Measurements from ENCODE around the gene CASQ2. TPM values are rescaled to one million over a fixed set of nuclear protein-coding genes. Genes with fewer than 3 reads are reported as not detected.

Gene CASQ2
- 10 to 100 TPM; 21.3 to 47.9 TPM for total RNA-seq
- 1 to 10 TPM; 2.8 to 9.0 TPM for polyA plus RNA-seq
- long read RNA-seq, donor 1, transcript CASQ2-201 (11 exons, 2,674 nt) = major isoform, 73 of 102 reads
- long read RNA-seq, donor 1, partial matches to known transcripts = 16 of 102 reads
- long read RNA-seq, donor 1, other reads (novel, unspliced or antisense) = 13 of 102 reads
- long read RNA-seq, donor 2, transcript CASQ2-201 (11 exons, 2,674 nt) = major isoform, 9 of 14 reads
- long read RNA-seq, donor 2, partial matches to known transcripts = 3 of 14 reads
- long read RNA-seq, donor 2, other reads (novel, unspliced or antisense) = 2 of 14 reads

GRCh38 chr1:115768549-115768948, at the start of gene CASQ2:
Gene CASQ2, minus strand, starts transcription at chr1:115768714. Its CDS starts 173 bp downstream, at chr1:115768541.
- peak; percentile 63 for ATAC-seq (ENCODE audit: low FRiP score)
- H3K4me3 ChIP-seq (ENCODE audit: low read length in 2 of 2) = peak within 1 kb of the TSS in 1 of 2 donors; percentile 19

GRCh38 chr1:115815694-115816093, 47.2 kb upstream of the CASQ2 start:
- DNase-seq (no peak), ATAC-seq (ENCODE audit: low FRiP score) (no peak)
- H3K36me3 ChIP-seq (ENCODE audit: control insufficient read depth in 1 of 2, insufficient read depth in 2 of 2, low read length in 1 of 2) = no peaks in the 10 kb centered on the region
- intact Hi-C loops (cut with DNase I) = no loop called here
- no peaks in the 10 kb centered on the region for H3K4me1 ChIP-seq (ENCODE audit: control insufficient read depth in 1 of 2, insufficient read depth in 2 of 2, low read length in 2 of 2)
- H3K9me3 ChIP-seq (ENCODE audit: control insufficient read depth, low read length) = peaks cover 2% of the 10 kb centered on the region
- no peak overlapping the region for H3K4me3 ChIP-seq (ENCODE audit: low read length in 2 of 2)
- peaks cover 0 to 1% of the 10 kb centered on the region in 2 donors for H3K27me3 ChIP-seq (ENCODE audit: control insufficient read depth in 1 of 2, insufficient read depth in 2 of 2, low read length in 1 of 2)
- no peak overlapping the region for H3K27ac ChIP-seq (ENCODE audit: low read depth in 1 of 2, low read length in 2 of 2)
- WGBS, 2 donors = 27% methylated on average over 3 of the region's 3 CpGs

More at GRCh38 chr1:115768549-115768948, at the start of gene CASQ2:
- no peaks in the 10 kb centered on the region for H3K4me1 ChIP-seq (ENCODE audit: control insufficient read depth in 1 of 2, insufficient read depth in 2 of 2, low read length in 2 of 2)
- intact Hi-C loops (cut with DNase I) = no loop called here
- H3K27me3 ChIP-seq (ENCODE audit: control insufficient read depth in 1 of 2, insufficient read depth in 2 of 2, low read length in 1 of 2) = peaks cover 0 to 2% of the 10 kb centered on the region in 2 donors
- 45 to 56% methylated on average over 8 of the region's 8 CpGs for WGBS, 2 donors
- no peaks in the 10 kb centered on the region for H3K9me3 ChIP-seq (ENCODE audit: control insufficient read depth, low read length)
- H3K27ac ChIP-seq (ENCODE audit: low read depth in 1 of 2, low read length in 2 of 2) = peak within 1 kb of the TSS in 1 of 2 donors; percentile 47
- DNase-seq = no peak
- H3K36me3 ChIP-seq (ENCODE audit: control insufficient read depth in 1 of 2, insufficient read depth in 2 of 2, low read length in 1 of 2) = no peaks in the 10 kb centered on the region

DNA sequence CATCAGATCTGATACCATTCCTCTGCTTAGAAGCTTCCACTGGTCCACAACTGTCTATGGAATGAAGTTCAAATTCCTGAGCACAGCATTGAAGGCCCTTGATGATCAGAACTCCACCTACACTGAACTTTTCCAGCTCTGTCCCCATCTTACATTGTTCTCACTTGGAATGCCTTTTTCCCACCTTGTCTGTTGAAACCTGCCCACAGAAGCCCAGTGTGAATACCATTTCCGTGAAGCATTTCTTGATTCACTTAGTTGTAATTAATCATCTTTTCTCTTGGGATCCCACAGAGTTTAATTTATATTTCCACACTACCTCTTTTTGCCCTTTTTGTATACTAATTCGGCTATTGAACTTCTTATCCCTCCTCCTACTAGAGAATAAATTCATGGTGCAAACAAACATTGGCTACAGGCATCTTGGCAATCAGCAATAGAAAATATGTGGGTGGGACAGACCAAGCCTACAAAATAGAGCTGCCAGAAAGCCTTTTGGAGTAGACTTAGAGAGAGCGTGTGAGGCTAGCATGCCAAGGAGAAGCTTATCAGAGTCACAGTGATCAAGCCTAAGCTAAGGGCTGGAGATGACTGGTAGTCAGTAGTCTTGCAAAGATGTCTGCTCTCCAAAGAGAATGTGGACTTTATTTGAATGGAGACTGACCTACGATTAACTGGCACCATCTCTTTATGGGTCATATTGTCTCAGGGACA, 46.3 kb upstream of the CASQ2 start:
- no peaks in the 10 kb centered on the region for H3K4me1 ChIP-seq (ENCODE audit: control insufficient read depth in 1 of 2, insufficient read depth in 2 of 2, low read length in 2 of 2)
- 54 to 63% methylated on average over 4 of the region's 4 CpGs for WGBS, 2 donors
- intact Hi-C loops (cut with DNase I) = no loop called here
- peaks cover 2% of the 10 kb centered on the region for H3K9me3 ChIP-seq (ENCODE audit: control insufficient read depth, low read length)
- H3K27me3 ChIP-seq (ENCODE audit: control insufficient read depth in 1 of 2, insufficient read depth in 2 of 2, low read length in 1 of 2) = peaks cover 0 to 1% of the 10 kb centered on the region in 2 donors
- no peak overlapping the region for H3K4me3 ChIP-seq (ENCODE audit: low read length in 2 of 2)
- DNase-seq (no peak), ATAC-seq (ENCODE audit: low FRiP score) (no peak)
- H3K27ac ChIP-seq (ENCODE audit: low read depth in 1 of 2, low read length in 2 of 2) = no peak overlapping the region
- H3K36me3 ChIP-seq (ENCODE audit: control insufficient read depth in 1 of 2, insufficient read depth in 2 of 2, low read length in 1 of 2) = no peaks in the 10 kb centered on the region

- H3K9me3 ChIP-seq (ENCODE audit: control insufficient read depth, low read length) = peaks cover 2% of the 10 kb centered on the region
- H3K27ac ChIP-seq (ENCODE audit: low read depth in 1 of 2, low read length in 2 of 2) = no peak overlapping the region
- no peak for DNase-seq
- no peak for ATAC-seq (ENCODE audit: low FRiP score)
- intact Hi-C loops (cut with DNase I) = no loop called here
- H3K4me3 ChIP-seq (ENCODE audit: low read length in 2 of 2) = no peak overlapping the region
- no peaks in the 10 kb centered on the region for H3K4me1 ChIP-seq (ENCODE audit: control insufficient read depth in 1 of 2, insufficient read depth in 2 of 2, low read length in 2 of 2)
- H3K36me3 ChIP-seq (ENCODE audit: control insufficient read depth in 1 of 2, insufficient read depth in 2 of 2, low read length in 1 of 2) = no peaks in the 10 kb centered on the region
- H3K27me3 ChIP-seq (ENCODE audit: control insufficient read depth in 1 of 2, insufficient read depth in 2 of 2, low read length in 1 of 2) = peaks cover 0 to 1% of the 10 kb centered on the region in 2 donors
- 95 to 97% methylated on average over 1 of the region's 1 CpG for WGBS, 2 donors
Measured at GRCh38 chr1:115813727-115814126, 45.2 kb upstream of the CASQ2 start.

DNA sequence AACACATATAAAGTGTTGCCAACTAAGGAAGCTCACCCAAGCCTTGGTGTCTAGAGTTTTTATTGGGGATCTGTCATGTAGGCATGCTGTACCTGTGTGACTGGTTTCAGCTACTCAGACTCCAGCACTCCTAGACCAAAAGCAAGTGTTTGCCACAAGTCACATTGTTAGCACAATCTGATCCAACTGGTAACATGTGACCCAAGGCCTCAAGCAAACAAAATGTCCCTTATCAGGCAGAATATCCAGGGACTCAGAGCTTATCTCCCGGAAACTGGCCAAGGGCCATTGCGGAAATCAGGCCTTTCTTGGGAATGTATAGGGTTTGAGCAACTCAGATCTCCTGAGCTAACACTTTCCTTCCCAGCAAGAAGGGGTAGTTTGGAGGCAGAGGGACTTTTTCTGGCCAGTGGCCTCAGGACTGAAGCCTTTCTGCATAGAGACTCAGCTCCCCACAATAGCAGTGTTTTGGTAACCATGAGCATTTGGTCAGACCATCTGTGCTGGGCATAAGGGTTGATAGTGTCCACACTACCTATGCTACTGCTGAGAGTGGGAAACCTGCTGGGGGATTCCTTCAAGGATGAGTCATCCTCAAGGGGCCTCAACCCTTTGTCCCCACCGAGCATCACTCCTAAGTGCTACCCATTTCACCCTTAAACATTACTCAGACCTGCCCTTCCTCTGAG, 42.8 kb upstream of the CASQ2 start:
- Histone ChIP-seq H3K36me3 (ENCODE audit: control insufficient read depth in 1 of 2, insufficient read depth in 2 of 2, low read length in 1 of 2) (no peaks in the 10 kb centered on the region), H3K27me3 (ENCODE audit: control insufficient read depth in 1 of 2, insufficient read depth in 2 of 2, low read length in 1 of 2) (peaks cover 0 to 1% of the 10 kb centered on the region in 2 donors), H3K4me1 (ENCODE audit: control insufficient read depth in 1 of 2, insufficient read depth in 2 of 2, low read length in 2 of 2) (no peaks in the 10 kb centered on the region), H3K9me3 (ENCODE audit: control insufficient read depth, low read length) (peaks cover 2% of the 10 kb centered on the region), H3K4me3 (ENCODE audit: low read length in 2 of 2) (no peak overlapping the region), H3K27ac (ENCODE audit: low read depth in 1 of 2, low read length in 2 of 2) (no peak overlapping the region)
- 45 to 56% methylated on average over 3 of the region's 3 CpGs for WGBS, 2 donors
- ATAC-seq (ENCODE audit: low FRiP score) (no peak), DNase-seq (no peak)
- intact Hi-C loops (cut with DNase I) = no loop called here

GRCh38 chr1:115810609-115811008, 42.1 kb upstream of the CASQ2 start:
- Histone ChIP-seq H3K27ac (ENCODE audit: low read depth in 1 of 2, low read length in 2 of 2) (no peak overlapping the region), H3K27me3 (ENCODE audit: control insufficient read depth in 1 of 2, insufficient read depth in 2 of 2, low read length in 1 of 2) (peaks cover 0 to 1% of the 10 kb centered on the region in 2 donors), H3K9me3 (ENCODE audit: control insufficient read depth, low read length) (peaks cover 2% of the 10 kb centered on the region), H3K4me1 (ENCODE audit: control insufficient read depth in 1 of 2, insufficient read depth in 2 of 2, low read length in 2 of 2) (no peaks in the 10 kb centered on the region), H3K4me3 (ENCODE audit: low read length in 2 of 2) (no peak overlapping the region), H3K36me3 (ENCODE audit: control insufficient read depth in 1 of 2, insufficient read depth in 2 of 2, low read length in 1 of 2) (no peaks in the 10 kb centered on the region)
- 93 to 96% methylated on average over 2 of the region's 2 CpGs for WGBS, 2 donors
- intact Hi-C loops (cut with DNase I) = no loop called here
- ATAC-seq (ENCODE audit: low FRiP score) (no peak), DNase-seq (no peak)

- Histone ChIP-seq H3K36me3 (ENCODE audit: control insufficient read depth in 1 of 2, insufficient read depth in 2 of 2, low read length in 1 of 2) (no peaks in the 10 kb centered on the region), H3K27ac (ENCODE audit: low read depth in 1 of 2, low read length in 2 of 2) (no peak overlapping the region), H3K4me1 (ENCODE audit: control insufficient read depth in 1 of 2, insufficient read depth in 2 of 2, low read length in 2 of 2) (no peaks in the 10 kb centered on the region), H3K4me3 (ENCODE audit: low read length in 2 of 2) (no peak overlapping the region), H3K27me3 (ENCODE audit: control insufficient read depth in 1 of 2, insufficient read depth in 2 of 2, low read length in 1 of 2) (peaks cover 0 to 1% of the 10 kb centered on the region in 2 donors), H3K9me3 (ENCODE audit: control insufficient read depth, low read length) (peaks cover 2% of the 10 kb centered on the region)
- DNase-seq (no peak), ATAC-seq (ENCODE audit: low FRiP score) (no peak)
- intact Hi-C loops (cut with DNase I) = loop anchor here (2.0 to 10.0 kb wide), 3 partner anchors 167 to 685 kb away; partner anchors contain the start of gene SLC22A15 (in 1 of the 2)
- WGBS, 2 donors = 85 to 90% methylated on average over 2 of the region's 2 CpGs
Measured at GRCh38 chr1:115809847-115810246, 41.3 kb upstream of the CASQ2 start.

- intact Hi-C loops (cut with DNase I) = loop anchor here (2.0 to 10.0 kb wide), 3 partner anchors 168 to 686 kb away; partner anchors contain the start of gene SLC22A15 (in 1 of the 2)
- Histone ChIP-seq H3K27me3 (ENCODE audit: control insufficient read depth in 1 of 2, insufficient read depth in 2 of 2, low read length in 1 of 2) (peaks cover 0 to 1% of the 10 kb centered on the region in 2 donors), H3K4me1 (ENCODE audit: control insufficient read depth in 1 of 2, insufficient read depth in 2 of 2, low read length in 2 of 2) (no peaks in the 10 kb centered on the region), H3K9me3 (ENCODE audit: control insufficient read depth, low read length) (peaks cover 2% of the 10 kb centered on the region), H3K4me3 (ENCODE audit: low read length in 2 of 2) (no peak overlapping the region), H3K27ac (ENCODE audit: low read depth in 1 of 2, low read length in 2 of 2) (no peak overlapping the region), H3K36me3 (ENCODE audit: control insufficient read depth in 1 of 2, insufficient read depth in 2 of 2, low read length in 1 of 2) (no peaks in the 10 kb centered on the region)
- no peak for DNase-seq
- ATAC-seq (ENCODE audit: low FRiP score) = no peak
Measured at GRCh38 chr1:115809076-115809475, 40.6 kb upstream of the CASQ2 start.
